CD4-positive, alpha-beta memory T cell (primary cell): ENCODE results near the gene CREB3. TPM values are rescaled to one million over a fixed set of nuclear protein-coding genes. Genes with fewer than 3 reads are reported as not detected.

Experiments
- CTCF ChIA-PET: fragments of 350-600 bp; sonication (Branson Sonifier 250); formaldehyde crosslinking; loops from one replicate; lab custom pipeline; 2021; ENCODE audit warnings: inconsistent platforms; ENCODE audit not compliant: partially characterized antibody; lab: Charles Lee
- POLR2A ChIA-PET: fragments of 350-600 bp; sonication (Branson Sonifier 250); formaldehyde crosslinking; loops from one replicate; lab custom pipeline; 2021; ENCODE audit not compliant: partially characterized antibody; lab: Charles Lee
- DNase-seq, 5 donors: peaks; one replicate each; pipeline versions ENCODE4 v3.0.0 to v3.0.0-alpha.2; 2020 to 2022; ENCODE audit warnings: mixed read lengths in 1 of 5
- H3K27ac ChIP-seq: one replicate; pipeline ENCODE4 v1.7.0; 2013; ENCODE audit warnings: low read depth, low read length
- H3K27me3 ChIP-seq: 2 replicates; pipeline ENCODE4 v1.7.0; 2013; ENCODE audit warnings: mild to moderate bottlenecking, low read length, moderate library complexity; ENCODE audit not compliant: insufficient read depth
- H3K36me3 ChIP-seq: 2 replicates; pipeline ENCODE4 v1.7.0; 2013; ENCODE audit warnings: mild to moderate bottlenecking, low read length, moderate library complexity; ENCODE audit not compliant: insufficient read depth
- H3K4me1 ChIP-seq: 2 replicates; pipeline ENCODE4 v1.7.0; 2013; ENCODE audit warnings: mild to moderate bottlenecking, low read length, moderate library complexity; ENCODE audit not compliant: insufficient read depth
- H3K4me3 ChIP-seq, 2 donors: one replicate each; pipeline ENCODE4 v1.7.0; 2013; ENCODE audit warnings: low read length in 2 of 2, mild to moderate bottlenecking in 1 of 2
- H3K9me3 ChIP-seq, 2 donors: one replicate each; pipeline ENCODE4 v1.7.0; 2013; ENCODE audit warnings: low read length in 2 of 2, control low read depth in 1 of 2; ENCODE audit not compliant: control insufficient read depth in 1 of 2
- H3K27ac Mint-ChIP-seq, 7 donors: one replicate each; pipeline ENCODE4 v1.8.0; 2020 to 2021; ENCODE audit warnings: mixed read lengths in 7 of 7, mild to moderate bottlenecking in 6 of 7, inconsistent platforms in 3 of 7, moderate library complexity in 3 of 7
- H3K27me3 Mint-ChIP-seq, 2 donors: one replicate each; pipeline ENCODE4 v1.8.0; 2020 to 2021; ENCODE audit warnings: mixed read lengths in 2 of 2
- H3K36me3 Mint-ChIP-seq, 2 donors: one replicate each; pipeline ENCODE4 v1.8.0; 2020 to 2021; ENCODE audit warnings: mixed read lengths in 2 of 2, inconsistent platforms in 1 of 2, mild to moderate bottlenecking in 1 of 2
- H3K4me1 Mint-ChIP-seq, 4 donors: one replicate each; pipeline ENCODE4 v1.8.0; 2020 to 2021; ENCODE audit warnings: mixed read lengths in 4 of 4, mild to moderate bottlenecking in 1 of 4
- H3K4me3 Mint-ChIP-seq, 8 donors: one replicate each; pipeline ENCODE4 v1.8.0; 2020 to 2021; ENCODE audit warnings: mixed read lengths in 8 of 8, mild to moderate bottlenecking in 7 of 8, moderate library complexity in 6 of 8, inconsistent platforms in 3 of 8
- H3K9me3 Mint-ChIP-seq, 8 donors: one replicate each; pipeline ENCODE4 v1.8.0; 2020 to 2021; ENCODE audit warnings: mixed read lengths in 8 of 8, mild to moderate bottlenecking in 5 of 8, inconsistent platforms in 3 of 8, moderate library complexity in 1 of 8
- intact Hi-C: fragments of 100-400 bp; cut with micrococcal nuclease; formaldehyde crosslinking; loops from one replicate; pipeline ENCODE4 v1.15.1; 2023
- polyA plus RNA-seq, 2 donors: library from polyadenylated mRNA; unstranded; fragments of 300-500 nt; fragmentation: Illumina TruSeq; gene quantifications; one replicate each; pipeline ENCODE4 v1.2.3, GENCODE V29; 2021
- total RNA-seq, 2 experiments: library from RNA; stranded (reverse); gene quantifications; one replicate each; pipeline ENCODE4 v1.2.3, GENCODE V29; 2021

CREB3 gene
- total and polyA plus RNA-seq, 4 experiments from 2014 or later = 24.8 to 59.7 (median 35.3) TPM

GRCh38 chr9:35729101-35729500 is 3.4 kb upstream of the CREB3 start:
- H3K27me3 ChIP-seq = no peaks in the 10 kb centered on the region
- H3K9me3 ChIP-seq = no peaks in the 10 kb centered on the region
- no peak for DNase-seq
- intact Hi-C loops = loop anchor here (2.0 kb wide), 1 partner anchor 32 kb away; no protein-coding TSS in a partner anchor
- peak overlapping the region; percentile 34 to 60 for H3K4me3 ChIP-seq
- peaks cover 68% of the 10 kb centered on the region for H3K4me1 ChIP-seq
- peaks cover 7 to 27% (median 21%) of the 10 kb centered on the region in 4 donors for H3K4me1 Mint-ChIP-seq
- ChIA-PET CTCF (interaction anchor here (1.2 to 14.6 kb wide), 14 partner anchors 18 to 153 kb away, joined by 3 to 249 read pairs (median 13); partner anchors contain the start of genes ARHGEF39, CCDC107, GBA2 and RGP1), POLR2A (interaction anchor here (0.9 to 6.5 kb wide), 14 partner anchors 12 to 125 kb away, joined by 3 to 174 read pairs (median 6); partner anchors contain the start of genes CCDC107, GBA2, HINT2 and RGP1)
- H3K36me3 Mint-ChIP-seq = peaks cover 20 to 36% of the 10 kb centered on the region in 2 donors
- H3K27ac Mint-ChIP-seq = no peak overlapping the region
- H3K27me3 Mint-ChIP-seq = no peaks in the 10 kb centered on the region
- peaks cover 35% of the 10 kb centered on the region for H3K36me3 ChIP-seq
- no peak overlapping the region for H3K4me3 Mint-ChIP-seq
- no peaks in the 10 kb centered on the region for H3K9me3 Mint-ChIP-seq
- peak overlapping the region; percentile 43 for H3K27ac ChIP-seq

GRCh38 chr9:35729700-35730485 is 2.6 kb upstream of the CREB3 start:
- ChIA-PET CTCF (interaction anchor here (0.6 to 14.6 kb wide), 17 partner anchors 9 to 152 kb away, joined by 3 to 249 read pairs (median 6); partner anchors contain the start of genes ARHGEF39, CCDC107, GBA2 and RGP1), POLR2A (interaction anchor here (0.9 to 11.1 kb wide), 16 partner anchors 17 to 126 kb away, joined by 4 to 179 read pairs (median 28); partner anchors contain the start of genes ARHGEF39, CCDC107, GBA2 and HINT2)
- DNase-seq = peak in 4 of 5 donors; percentile 31 to 43 (median 34)
- Mint-ChIP-seq H3K9me3 (no peaks in the 10 kb centered on the region), H3K4me3 (peak overlapping the region in 2 of 8 donors; percentile 92 to 97), H3K27ac (peak overlapping the region in 4 of 7 donors; percentile 45 to 95 (median 71)), H3K36me3 (peaks cover 13 to 30% of the 10 kb centered on the region in 2 donors), H3K4me1 (peaks cover 7 to 27% (median 22%) of the 10 kb centered on the region in 4 donors), H3K27me3 (no peaks in the 10 kb centered on the region)
- H3K27ac ChIP-seq = peak overlapping the region; percentile 43
- H3K4me3 ChIP-seq = peak overlapping the region; percentile 60 to 95
- H3K9me3 ChIP-seq = no peaks in the 10 kb centered on the region
- H3K4me1 ChIP-seq = peaks cover 70% of the 10 kb centered on the region
- H3K27me3 ChIP-seq = no peaks in the 10 kb centered on the region
- intact Hi-C loops = loop anchor here (2.0 to 10.0 kb wide), 2 partner anchors 33 to 1065 kb away; partner anchors contain the start of gene CCL27
- H3K36me3 ChIP-seq = peaks cover 27% of the 10 kb centered on the region

DNA sequence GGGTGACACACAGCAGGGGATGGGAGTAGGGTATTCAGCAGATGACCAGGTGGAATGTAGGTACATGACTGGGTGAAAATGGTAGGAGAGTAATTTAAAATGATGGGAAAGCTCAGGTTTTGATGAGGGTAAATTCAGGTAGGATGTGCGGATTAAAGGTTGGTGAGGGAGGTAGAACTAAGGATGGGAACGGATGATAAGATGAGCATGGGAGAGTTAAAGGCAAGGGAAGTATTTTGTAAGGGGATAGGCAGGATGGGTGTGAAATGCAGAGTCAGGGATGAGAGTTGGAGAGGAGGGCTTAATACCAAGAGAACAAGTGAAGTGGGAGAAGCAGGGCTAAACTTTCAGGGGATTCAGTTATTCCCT is 2.0 kb upstream of the CREB3 start:
- Mint-ChIP-seq H3K4me3 (peak overlapping the region in 2 of 8 donors; percentile 92 to 97), H3K9me3 (peaks cover 0 to 4% (median 0%) of the 10 kb centered on the region in 8 donors), H3K27me3 (no peaks in the 10 kb centered on the region), H3K4me1 (peaks cover 11 to 27% (median 23%) of the 10 kb centered on the region in 4 donors), H3K27ac (peak overlapping the region in 4 of 7 donors; percentile 45 to 95 (median 71)), H3K36me3 (peaks cover 13 to 30% of the 10 kb centered on the region in 2 donors)
- H3K36me3 ChIP-seq = peaks cover 27% of the 10 kb centered on the region
- H3K9me3 ChIP-seq = no peaks in the 10 kb centered on the region
- intact Hi-C loops = loop anchor here (10.0 kb wide), 1 partner anchor 1066 kb away; the partner anchor contains the start of gene CCL27
- no peaks in the 10 kb centered on the region for H3K27me3 ChIP-seq
- ChIA-PET CTCF (interaction anchor here (0.6 to 14.6 kb wide), 15 partner anchors 9 to 152 kb away, joined by 3 to 249 read pairs (median 5); partner anchors contain the start of genes ARHGEF39, CCDC107, GBA2 and HINT2), POLR2A (interaction anchor here (0.9 to 11.1 kb wide), 14 partner anchors 16 to 125 kb away, joined by 4 to 179 read pairs (median 32); partner anchors contain the start of genes ARHGEF39, CCDC107, FAM221B and GBA2)
- no peak for DNase-seq
- peaks cover 70% of the 10 kb centered on the region for H3K4me1 ChIP-seq
- peak overlapping the region; percentile 53 to 95 for H3K4me3 ChIP-seq
- H3K27ac ChIP-seq = peak overlapping the region; percentile 92

DNA sequence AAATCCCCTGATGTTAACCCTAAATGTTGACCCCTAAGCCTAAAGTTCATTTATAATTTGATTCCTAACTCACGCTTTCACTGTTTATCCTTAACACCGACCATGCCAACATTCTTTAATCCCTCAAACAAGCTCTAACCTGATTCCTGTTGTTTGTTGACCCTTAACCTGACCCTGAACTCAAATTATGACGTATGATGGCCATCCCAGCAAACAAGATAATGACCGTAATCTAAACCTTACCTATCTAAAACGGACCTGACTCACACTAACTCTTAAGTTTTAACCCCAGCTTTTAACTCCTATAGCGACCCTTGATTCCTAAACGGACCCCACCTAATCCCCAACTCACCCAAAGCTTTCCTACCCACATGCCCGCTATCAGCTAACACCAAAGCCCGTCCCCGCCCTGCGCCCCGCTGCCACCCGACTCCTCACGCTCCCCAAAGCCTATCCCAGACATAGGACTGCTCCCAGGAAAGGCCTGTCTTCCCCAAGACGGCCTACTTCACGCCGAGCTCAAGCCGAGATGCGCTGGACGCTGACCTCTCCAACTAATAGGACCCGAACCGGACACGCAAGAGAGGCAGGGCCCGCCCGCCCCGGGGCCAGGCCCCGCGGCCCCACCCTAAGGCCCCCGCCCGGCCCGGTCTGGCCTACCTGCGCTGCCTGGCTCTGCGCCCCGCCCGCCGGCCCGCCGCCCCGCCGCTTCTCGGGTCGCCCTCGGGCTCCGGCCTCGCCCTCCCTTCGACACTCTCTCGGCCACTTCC is 866 bp upstream of the CREB3 start:
- ChIA-PET POLR2A (interaction anchor here (0.6 to 11.1 kb wide), 31 partner anchors 10 to 621 kb away, joined by 3 to 179 read pairs (median 6); partner anchors contain the start of genes ARHGEF39, CCDC107, FAM221B and GBA2), CTCF (interaction anchor here (0.6 to 14.6 kb wide), 20 partner anchors 7 to 415 kb away, joined by 3 to 249 read pairs (median 6); partner anchors contain the start of genes ARHGEF39, CCDC107, GBA2 and HINT2)
- DNase-seq = peak in 1 of 5 donors; percentile 44
- Histone ChIP-seq H3K4me3 (peak overlapping the region; percentile 53 to 95), H3K36me3 (peaks cover 31% of the 10 kb centered on the region), H3K27me3 (no peaks in the 10 kb centered on the region), H3K9me3 (no peaks in the 10 kb centered on the region), H3K4me1 (peaks cover 72% of the 10 kb centered on the region), H3K27ac (peak overlapping the region; percentile 92)
- Mint-ChIP-seq H3K9me3 (peaks cover 0 to 5% (median 0%) of the 10 kb centered on the region in 8 donors), H3K4me3 (peak overlapping the region; percentile 89 to 97 (median 94)), H3K36me3 (peaks cover 15 to 36% of the 10 kb centered on the region in 2 donors), H3K27me3 (no peaks in the 10 kb centered on the region), H3K27ac (peak overlapping the region in 6 of 7 donors; percentile 94 to 97 (median 96)), H3K4me1 (peaks cover 20 to 32% (median 27%) of the 10 kb centered on the region in 4 donors)
- intact Hi-C loops = loop anchor here (1.0 to 10.0 kb wide), 10 partner anchors 18 to 1355 kb away; partner anchors contain the start of genes CCDC107, CCL27, GBA2 and MYORG

- Histone ChIP-seq H3K4me3 (peak overlapping the region; percentile 84 to 95), H3K36me3 (peaks cover 29% of the 10 kb centered on the region), H3K4me1 (peaks cover 59% of the 10 kb centered on the region), H3K27me3 (no peaks in the 10 kb centered on the region), H3K27ac (peak overlapping the region; percentile 92), H3K9me3 (no peaks in the 10 kb centered on the region)
- Mint-ChIP-seq H3K9me3 (peaks cover 0 to 5% (median 0%) of the 10 kb centered on the region in 8 donors), H3K4me3 (peak overlapping the region; percentile 89 to 96 (median 94)), H3K27me3 (no peaks in the 10 kb centered on the region), H3K4me1 (peaks cover 18 to 32% (median 27%) of the 10 kb centered on the region in 4 donors), H3K36me3 (peaks cover 22 to 44% of the 10 kb centered on the region in 2 donors), H3K27ac (peak overlapping the region in 6 of 7 donors; percentile 94 to 97 (median 96))
- intact Hi-C loops = loop anchor here (1.0 to 10.0 kb wide), 10 partner anchors 16 to 1356 kb away; partner anchors contain the start of genes CCDC107, CCL27, GBA2 and MYORG
- CTCF ChIA-PET = interaction anchor here (0.7 to 14.6 kb wide), 13 partner anchors 8 to 149 kb away, joined by 3 to 249 read pairs (median 12); partner anchors contain the start of genes ARHGEF39, CCDC107, GBA2 and RGP1
- DNase-seq = peak in 2 of 5 donors; percentile 17 to 20
- POLR2A ChIA-PET = interaction anchor here (0.7 to 11.1 kb wide), 29 partner anchors 9 to 619 kb away, joined by 3 to 179 read pairs (median 8); partner anchors contain the start of genes ARHGEF39, CCDC107, FAM221B and GBA2
Measured at GRCh38 chr9:35732800-35733541, 505 bp downstream of the CREB3 start.
